HepG2 (cell line): ENCODE results near the gene RNASE8. TPM values are rescaled to one million over a fixed set of nuclear protein-coding genes. Genes with fewer than 3 reads are reported as not detected.

ENCODE experiments used
- ARHGAP35 ChIP-seq: sonication (generic); formaldehyde crosslinking; IDR thresholded peaks from 2 replicates; pipeline ENCODE4 v1.9.0; 2022; ENCODE audit warnings: mild to moderate bottlenecking, inconsistent platforms, moderate library complexity, missing genetic modification reagents, borderline replicate concordance
- ATF7 ChIP-seq, 2 experiments: fragments of 450-650 bp in 1 of 2; sonication (generic) in 1 of 2; formaldehyde crosslinking in 1 of 2; IDR thresholded peaks; 2 replicates each; pipeline versions ENCODE4 v1.4.0 to v1.6.1; 2016 to 2020; ENCODE audit warnings: antibody characterized with exemption in 1 of 2, mild to moderate bottlenecking in 1 of 2, missing genetic modification reagents in 1 of 2
- NCOA5 ChIP-seq: sonication (generic); formaldehyde crosslinking; IDR thresholded peaks from 2 replicates; pipeline ENCODE4 v1.4.0; 2020; ENCODE audit warnings: missing genetic modification reagents
- NRL ChIP-seq: sonication (generic); formaldehyde crosslinking; IDR thresholded peaks from 2 replicates; pipeline ENCODE4 v1.5.0; 2020; ENCODE audit warnings: missing genetic modification reagents, mild to moderate bottlenecking, moderate library complexity, borderline replicate concordance
- REL ChIP-seq: sonication (generic); formaldehyde crosslinking; conservative IDR thresholded peaks from 2 replicates; pipeline ENCODE4 v1.8.0; 2022; ENCODE audit warnings: mild to moderate bottlenecking, missing genetic modification reagents, moderate library complexity
- SNAPC5 ChIP-seq: sonication (generic); formaldehyde crosslinking; IDR thresholded peaks from 2 replicates; pipeline ENCODE4 v1.8.1; 2023; ENCODE audit warnings: mild to moderate bottlenecking, missing genetic modification reagents, borderline replicate concordance
- ZC3H4 ChIP-seq: sonication (generic); formaldehyde crosslinking; IDR thresholded peaks from 2 replicates; pipeline ENCODE4 v1.4.0; 2020; ENCODE audit warnings: missing genetic modification reagents, borderline replicate concordance
- ZNF225 ChIP-seq: sonication (generic); formaldehyde crosslinking; IDR thresholded peaks from 2 replicates; pipeline ENCODE4 v1.4.0; 2020; ENCODE audit warnings: mild to moderate bottlenecking, missing genetic modification reagents
- ZNF260 ChIP-seq: sonication (generic); formaldehyde crosslinking; IDR thresholded peaks from 2 replicates; pipeline ENCODE4 v1.4.0; 2020; ENCODE audit warnings: missing genetic modification reagents, low read depth, mild to moderate bottlenecking, borderline replicate concordance
- ZNF768 ChIP-seq: sonication (generic); formaldehyde crosslinking; IDR thresholded peaks from 2 replicates; pipeline ENCODE4 v1.4.0; 2020; ENCODE audit warnings: missing genetic modification reagents
- ZNF781 ChIP-seq: sonication (generic); formaldehyde crosslinking; IDR thresholded peaks from 2 replicates; pipeline ENCODE4 v1.5.1; 2020; ENCODE audit warnings: borderline replicate concordance, mild to moderate bottlenecking, missing genetic modification reagents; ENCODE audit errors: not compliant biosample characterization
- polyA plus RNA-seq, 8 experiments: library from polyadenylated mRNA; depleted of rRNA in 3 of 8; stranded (reverse) in 7 of 8; unstranded in 1 of 8; fragments of >200 nt; fragmentation: Illumina TruSeq in 4 of 8; extraction: Trizol in 4 of 8; gene quantifications; 2 replicates each; pipeline versions ENCODE4 v1.2.1 to v1.2.3, GENCODE V29; 2011 to 2016; ENCODE audit warnings: low read depth in 4 of 8, missing spikeins in 1 of 8, mixed read lengths in 1 of 8; ENCODE audit not compliant: insufficient read depth in 1 of 8
- total RNA-seq, 5 experiments: library from RNA; depleted of rRNA; stranded (reverse); fragments of >200 nt; fragmentation: Illumina TruSeq; extraction: Trizol; gene quantifications; 2 replicates each; pipeline ENCODE4 v1.2.3, GENCODE V29; 2016; ENCODE audit warnings: low read depth in 1 of 5
- TF ChIP-seq, protein P1 (sequence below): sonication (generic); formaldehyde crosslinking; IDR thresholded peaks from 2 replicates; pipeline ENCODE4 v1.4.0; 2020; ENCODE audit warnings: missing genetic modification reagents, low read depth, mild to moderate bottlenecking, borderline replicate concordance
- TF ChIP-seq, protein P2 (sequence below): sonication (generic); formaldehyde crosslinking; IDR thresholded peaks from 2 replicates; pipeline ENCODE4 v1.4.0; 2020; ENCODE audit warnings: mild to moderate bottlenecking, missing genetic modification reagents
- TF ChIP-seq, protein P3 (sequence below): IDR thresholded peaks from 2 replicates; pipeline ENCODE4 v1.4.0; 2020; ENCODE audit warnings: mild to moderate bottlenecking, missing genetic modification reagents
- TF ChIP-seq, protein P4 (sequence below): sonication (generic); formaldehyde crosslinking; IDR thresholded peaks from 2 replicates; pipeline ENCODE4 v1.4.0; 2020; ENCODE audit warnings: missing genetic modification reagents
- TF ChIP-seq, protein P5 (sequence below): IDR thresholded peaks from 2 replicates; pipeline ENCODE4 v1.6.1; 2016; ENCODE audit warnings: missing compliant biosample characterization, missing genetic modification reagents, borderline replicate concordance
- TF ChIP-seq, protein P6 (sequence below): sonication (generic); formaldehyde crosslinking; IDR thresholded peaks from 2 replicates; pipeline ENCODE4 v1.8.0; 2022; ENCODE audit warnings: mild to moderate bottlenecking, missing genetic modification reagents

The RNASE8 gene
- total and polyA plus RNA-seq, 2 of the 13 experiments (the other 11 are each of a cell fraction or from before 2014, with no cell fraction given) = not detected

GRCh38 chr14:21055432-21056117, 2.0 kb upstream of the RNASE8 start (continued):
- TF ChIP-seq, protein P1, sequence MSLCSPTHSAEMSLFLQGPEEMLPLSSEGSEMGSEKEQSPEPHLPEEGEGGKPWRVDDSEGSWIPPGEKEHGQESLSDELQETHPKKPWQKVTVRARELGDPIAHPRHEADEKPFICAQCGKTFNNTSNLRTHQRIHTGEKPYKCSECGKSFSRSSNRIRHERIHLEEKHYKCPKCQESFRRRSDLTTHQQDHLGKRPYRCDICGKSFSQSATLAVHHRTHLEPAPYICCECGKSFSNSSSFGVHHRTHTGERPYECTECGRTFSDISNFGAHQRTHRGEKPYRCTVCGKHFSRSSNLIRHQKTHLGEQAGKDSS (CRISPR knock-in tag) = peak; percentile 82
- TF ChIP-seq NCOA5 (CRISPR knock-in tag) (no peak), ATF7 (IDR thresholded peaks at IDR 0.05) (no peak), ATF7 (CRISPR knock-in tag; IDR thresholded peaks at IDR 0.05) (peak; percentile 76), REL (CRISPR knock-in tag) (no peak), ZNF781 (CRISPR knock-in tag) (peak; percentile 80), ZNF225 (no peak), ZC3H4 (CRISPR knock-in tag) (peak; percentile 92; the same call in 1 of the 2 replicates), NRL (no peak), ZNF260 (no peak), ZNF768 (CRISPR knock-in tag) (no peak; the same call in 1 of the 2 replicates), SNAPC5 (CRISPR knock-in tag) (no peak), ARHGAP35 (CRISPR knock-in tag) (no peak; the same call in 1 of the 2 replicates)
- TF ChIP-seq, protein P2, sequence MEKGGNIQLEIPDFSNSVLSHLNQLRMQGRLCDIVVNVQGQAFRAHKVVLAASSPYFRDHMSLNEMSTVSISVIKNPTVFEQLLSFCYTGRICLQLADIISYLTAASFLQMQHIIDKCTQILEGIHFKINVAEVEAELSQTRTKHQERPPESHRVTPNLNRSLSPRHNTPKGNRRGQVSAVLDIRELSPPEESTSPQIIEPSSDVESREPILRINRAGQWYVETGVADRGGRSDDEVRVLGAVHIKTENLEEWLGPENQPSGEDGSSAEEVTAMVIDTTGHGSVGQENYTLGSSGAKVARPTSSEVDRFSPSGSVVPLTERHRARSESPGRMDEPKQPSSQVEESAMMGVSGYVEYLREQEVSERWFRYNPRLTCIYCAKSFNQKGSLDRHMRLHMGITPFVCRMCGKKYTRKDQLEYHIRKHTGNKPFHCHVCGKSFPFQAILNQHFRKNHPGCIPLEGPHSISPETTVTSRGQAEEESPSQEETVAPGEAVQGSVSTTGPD = no peak
- TF ChIP-seq, protein P3, sequence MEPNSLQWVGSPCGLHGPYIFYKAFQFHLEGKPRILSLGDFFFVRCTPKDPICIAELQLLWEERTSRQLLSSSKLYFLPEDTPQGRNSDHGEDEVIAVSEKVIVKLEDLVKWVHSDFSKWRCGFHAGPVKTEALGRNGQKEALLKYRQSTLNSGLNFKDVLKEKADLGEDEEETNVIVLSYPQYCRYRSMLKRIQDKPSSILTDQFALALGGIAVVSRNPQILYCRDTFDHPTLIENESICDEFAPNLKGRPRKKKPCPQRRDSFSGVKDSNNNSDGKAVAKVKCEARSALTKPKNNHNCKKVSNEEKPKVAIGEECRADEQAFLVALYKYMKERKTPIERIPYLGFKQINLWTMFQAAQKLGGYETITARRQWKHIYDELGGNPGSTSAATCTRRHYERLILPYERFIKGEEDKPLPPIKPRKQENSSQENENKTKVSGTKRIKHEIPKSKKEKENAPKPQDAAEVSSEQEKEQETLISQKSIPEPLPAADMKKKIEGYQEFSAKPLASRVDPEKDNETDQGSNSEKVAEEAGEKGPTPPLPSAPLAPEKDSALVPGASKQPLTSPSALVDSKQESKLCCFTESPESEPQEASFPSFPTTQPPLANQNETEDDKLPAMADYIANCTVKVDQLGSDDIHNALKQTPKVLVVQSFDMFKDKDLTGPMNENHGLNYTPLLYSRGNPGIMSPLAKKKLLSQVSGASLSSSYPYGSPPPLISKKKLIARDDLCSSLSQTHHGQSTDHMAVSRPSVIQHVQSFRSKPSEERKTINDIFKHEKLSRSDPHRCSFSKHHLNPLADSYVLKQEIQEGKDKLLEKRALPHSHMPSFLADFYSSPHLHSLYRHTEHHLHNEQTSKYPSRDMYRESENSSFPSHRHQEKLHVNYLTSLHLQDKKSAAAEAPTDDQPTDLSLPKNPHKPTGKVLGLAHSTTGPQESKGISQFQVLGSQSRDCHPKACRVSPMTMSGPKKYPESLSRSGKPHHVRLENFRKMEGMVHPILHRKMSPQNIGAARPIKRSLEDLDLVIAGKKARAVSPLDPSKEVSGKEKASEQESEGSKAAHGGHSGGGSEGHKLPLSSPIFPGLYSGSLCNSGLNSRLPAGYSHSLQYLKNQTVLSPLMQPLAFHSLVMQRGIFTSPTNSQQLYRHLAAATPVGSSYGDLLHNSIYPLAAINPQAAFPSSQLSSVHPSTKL (CRISPR knock-in tag) = peak; percentile 91
- TF ChIP-seq, protein P4, sequence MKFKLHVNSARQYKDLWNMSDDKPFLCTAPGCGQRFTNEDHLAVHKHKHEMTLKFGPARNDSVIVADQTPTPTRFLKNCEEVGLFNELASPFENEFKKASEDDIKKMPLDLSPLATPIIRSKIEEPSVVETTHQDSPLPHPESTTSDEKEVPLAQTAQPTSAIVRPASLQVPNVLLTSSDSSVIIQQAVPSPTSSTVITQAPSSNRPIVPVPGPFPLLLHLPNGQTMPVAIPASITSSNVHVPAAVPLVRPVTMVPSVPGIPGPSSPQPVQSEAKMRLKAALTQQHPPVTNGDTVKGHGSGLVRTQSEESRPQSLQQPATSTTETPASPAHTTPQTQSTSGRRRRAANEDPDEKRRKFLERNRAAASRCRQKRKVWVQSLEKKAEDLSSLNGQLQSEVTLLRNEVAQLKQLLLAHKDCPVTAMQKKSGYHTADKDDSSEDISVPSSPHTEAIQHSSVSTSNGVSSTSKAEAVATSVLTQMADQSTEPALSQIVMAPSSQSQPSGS (CRISPR knock-in tag) = peak; percentile 56; the same call in 1 of the 2 replicates
- TF ChIP-seq, protein P5, sequence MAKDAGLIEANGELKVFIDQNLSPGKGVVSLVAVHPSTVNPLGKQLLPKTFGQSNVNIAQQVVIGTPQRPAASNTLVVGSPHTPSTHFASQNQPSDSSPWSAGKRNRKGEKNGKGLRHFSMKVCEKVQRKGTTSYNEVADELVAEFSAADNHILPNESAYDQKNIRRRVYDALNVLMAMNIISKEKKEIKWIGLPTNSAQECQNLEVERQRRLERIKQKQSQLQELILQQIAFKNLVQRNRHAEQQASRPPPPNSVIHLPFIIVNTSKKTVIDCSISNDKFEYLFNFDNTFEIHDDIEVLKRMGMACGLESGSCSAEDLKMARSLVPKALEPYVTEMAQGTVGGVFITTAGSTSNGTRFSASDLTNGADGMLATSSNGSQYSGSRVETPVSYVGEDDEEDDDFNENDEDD = peak; percentile 66; the same call in 1 of the 2 replicates
- TF ChIP-seq, protein P6, sequence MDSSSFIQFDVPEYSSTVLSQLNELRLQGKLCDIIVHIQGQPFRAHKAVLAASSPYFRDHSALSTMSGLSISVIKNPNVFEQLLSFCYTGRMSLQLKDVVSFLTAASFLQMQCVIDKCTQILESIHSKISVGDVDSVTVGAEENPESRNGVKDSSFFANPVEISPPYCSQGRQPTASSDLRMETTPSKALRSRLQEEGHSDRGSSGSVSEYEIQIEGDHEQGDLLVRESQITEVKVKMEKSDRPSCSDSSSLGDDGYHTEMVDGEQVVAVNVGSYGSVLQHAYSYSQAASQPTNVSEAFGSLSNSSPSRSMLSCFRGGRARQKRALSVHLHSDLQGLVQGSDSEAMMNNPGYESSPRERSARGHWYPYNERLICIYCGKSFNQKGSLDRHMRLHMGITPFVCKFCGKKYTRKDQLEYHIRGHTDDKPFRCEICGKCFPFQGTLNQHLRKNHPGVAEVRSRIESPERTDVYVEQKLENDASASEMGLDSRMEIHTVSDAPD (CRISPR knock-in tag) = 0 out of 2 replicates have a peak, but pooled peaks have one; percentile 51
